Activated CD4-positive, alpha-beta T cell treated with anti-CD3 and anti-CD28 coated beads for 36 hours (primary cell): ENCODE measurements around the gene CSPG4. TPM values are rescaled to one million over a fixed set of nuclear protein-coding genes. Genes with fewer than 3 reads are reported as not detected.

Source experiments
- ATAC-seq: fragments of 200-7000 bp; cut with Tn5 transposase; one replicate; pipeline ENCODE4 v1.10.0; 2021; ENCODE audit warnings: mild to moderate bottlenecking, moderate library complexity
- CTCF ChIA-PET: fragments of 350-600 bp; sonication (Branson Sonifier 250); formaldehyde crosslinking; loops from one replicate; lab custom pipeline; 2021; ENCODE audit warnings: antibody characterized with exemption; lab: Charles Lee
- POLR2A ChIA-PET: fragments of 350-600 bp; sonication (Branson Sonifier 250); formaldehyde crosslinking; loops from one replicate; lab custom pipeline; 2021; ENCODE audit warnings: antibody characterized with exemption, inconsistent platforms; lab: Charles Lee
- DNase-seq: peaks from one replicate; pipeline ENCODE4 v3.0.0-alpha.2; 2020
- H3K27ac Mint-ChIP-seq: one replicate; pipeline ENCODE4 v1.8.0; 2021; ENCODE audit warnings: mixed read lengths
- H3K27me3 Mint-ChIP-seq: one replicate; pipeline ENCODE4 v1.8.0; 2021; ENCODE audit warnings: mixed read lengths
- H3K36me3 Mint-ChIP-seq: one replicate; pipeline ENCODE4 v1.8.0; 2021; ENCODE audit warnings: low read depth, mixed read lengths
- H3K4me1 Mint-ChIP-seq: one replicate; pipeline ENCODE4 v1.8.0; 2021; ENCODE audit warnings: mixed read lengths
- H3K4me3 Mint-ChIP-seq: one replicate; pipeline ENCODE4 v1.8.0; 2021; ENCODE audit warnings: mild to moderate bottlenecking, moderate library complexity, mixed read lengths
- H3K9me3 Mint-ChIP-seq: one replicate; pipeline ENCODE4 v1.8.0; 2021; ENCODE audit warnings: low read depth, mixed read lengths
- intact Hi-C, 2 experiments: fragments of 100-400 bp; cut with DNase I in 1 of 2; cut with micrococcal nuclease in 1 of 2; formaldehyde crosslinking; loops; one replicate each; pipeline versions ENCODE4 v1.14.2 to v1.15.1; 2022 to 2024; cut with DNase I, micrococcal nuclease
- total RNA-seq, 2 experiments: library from RNA; stranded (reverse); gene quantifications; one replicate each; pipeline ENCODE4 v1.2.3, GENCODE V29; 2021

Gene CSPG4
- total RNA-seq, 2 experiments from 2014 or later, result not detected

- POLR2A ChIA-PET, result no interaction called here
- CTCF ChIA-PET, result no interaction called here
- Mint-ChIP-seq H3K4me1 (peaks cover 4% of the 10 kb centered on the region), H3K27ac (no peak overlapping the region), H3K27me3 (no peaks in the 10 kb centered on the region), H3K9me3 (no peaks in the 10 kb centered on the region), H3K36me3 (no peaks in the 10 kb centered on the region), H3K4me3 (no peak overlapping the region)
- DNase-seq (no peak), ATAC-seq (no peak)
- intact Hi-C loops, result no loop called here
Measured at GRCh38 chr15:75673426-75674235, 39.0 kb downstream of the CSPG4 start.

- CTCF ChIA-PET, result no interaction called here
- Mint-ChIP-seq H3K4me3 (no peak overlapping the region), H3K27me3 (no peaks in the 10 kb centered on the region), H3K27ac (no peak overlapping the region), H3K9me3 (no peaks in the 10 kb centered on the region), H3K36me3 (no peaks in the 10 kb centered on the region), H3K4me1 (peaks cover 4% of the 10 kb centered on the region)
- DNase-seq (no peak), ATAC-seq (no peak)
- POLR2A ChIA-PET, result no interaction called here
- intact Hi-C loops, result no loop called here
Measured at GRCh38 chr15:75672646-75673425, 39.8 kb downstream of the CSPG4 start.

- CTCF ChIA-PET, result interaction anchor here (0.7 kb wide), 1 partner anchor 522 kb away, joined by 3 read pairs; no protein-coding TSS in a partner anchor
- POLR2A ChIA-PET, result no interaction called here
- intact Hi-C loops, result no loop called here
- no peak for ATAC-seq
- no peak for DNase-seq
- Mint-ChIP-seq H3K27me3 (no peaks in the 10 kb centered on the region), H3K27ac (no peak overlapping the region), H3K4me1 (peaks cover 4% of the 10 kb centered on the region), H3K36me3 (no peaks in the 10 kb centered on the region), H3K9me3 (no peaks in the 10 kb centered on the region), H3K4me3 (no peak overlapping the region)
Measured at GRCh38 chr15:75671730-75672602, 40.7 kb downstream of the CSPG4 start.

- CTCF ChIA-PET, result no interaction called here
- POLR2A ChIA-PET, result no interaction called here
- intact Hi-C loops, result no loop called here
- ATAC-seq, result no peak
- no peaks in the 10 kb centered on the region for H3K27me3 Mint-ChIP-seq
- DNase-seq, result no peak
- H3K4me3 Mint-ChIP-seq, result no peak overlapping the region
- no peaks in the 10 kb centered on the region for H3K36me3 Mint-ChIP-seq
- H3K27ac Mint-ChIP-seq, result no peak overlapping the region
- peaks cover 4% of the 10 kb centered on the region for H3K4me1 Mint-ChIP-seq
- no peaks in the 10 kb centered on the region for H3K9me3 Mint-ChIP-seq
Measured at GRCh38 chr15:75669879-75670212, 42.8 kb downstream of the CSPG4 start.

- no peak overlapping the region for H3K27ac Mint-ChIP-seq
Measured at GRCh38 chr15:75669191-75669878, 43.3 kb downstream of the CSPG4 start.

GRCh38 chr15:75666823-75667501, 45.7 kb downstream of the CSPG4 start:
- Mint-ChIP-seq H3K9me3 (no peaks in the 10 kb centered on the region), H3K4me3 (no peak overlapping the region), H3K27ac (no peak overlapping the region), H3K27me3 (no peaks in the 10 kb centered on the region), H3K4me1 (peaks cover 4% of the 10 kb centered on the region), H3K36me3 (no peaks in the 10 kb centered on the region)
- intact Hi-C loops, result no loop called here
- ATAC-seq (no peak), DNase-seq (no peak)
- CTCF ChIA-PET, result no interaction called here
- POLR2A ChIA-PET, result no interaction called here

More at GRCh38 chr15:75669191-75669878, 43.3 kb downstream of the CSPG4 start:
- H3K4me1 Mint-ChIP-seq, result peaks cover 4% of the 10 kb centered on the region
- no peaks in the 10 kb centered on the region for H3K36me3 Mint-ChIP-seq
- ChIA-PET POLR2A (no interaction called here), CTCF (interaction anchor here (0.6 kb wide), 1 partner anchor 15 kb away, joined by 3 read pairs; no protein-coding TSS in a partner anchor)
- intact Hi-C loops, result no loop called here
- no peak overlapping the region for H3K4me3 Mint-ChIP-seq
- ATAC-seq (peak; percentile 81), DNase-seq (peak; percentile 34)
- H3K9me3 Mint-ChIP-seq, result no peaks in the 10 kb centered on the region
- H3K27me3 Mint-ChIP-seq, result no peaks in the 10 kb centered on the region

- no peaks in the 10 kb centered on the region for H3K27me3 Mint-ChIP-seq
- ATAC-seq (no peak), DNase-seq (no peak)
- H3K4me3 Mint-ChIP-seq, result no peak overlapping the region
- H3K36me3 Mint-ChIP-seq, result no peaks in the 10 kb centered on the region
- ChIA-PET CTCF (no interaction called here), POLR2A (no interaction called here)
- H3K27ac Mint-ChIP-seq, result no peak overlapping the region
- peaks cover under 1% of the 10 kb centered on the region for H3K4me1 Mint-ChIP-seq
- H3K9me3 Mint-ChIP-seq, result no peaks in the 10 kb centered on the region
- intact Hi-C loops, result no loop called here
Measured at GRCh38 chr15:75663931-75664421, 48.7 kb downstream of the CSPG4 start.

GRCh38 chr15:75662823-75663519, 49.7 kb downstream of the CSPG4 start:
- CTCF ChIA-PET, result interaction anchor here (0.7 kb wide), 1 partner anchor 15 kb away, joined by 4 read pairs; no protein-coding TSS in a partner anchor
- no peak for ATAC-seq
- DNase-seq, result no peak
- intact Hi-C loops, result no loop called here
- POLR2A ChIA-PET, result no interaction called here
- Mint-ChIP-seq H3K4me3 (no peak overlapping the region), H3K9me3 (no peaks in the 10 kb centered on the region), H3K27ac (no peak overlapping the region), H3K27me3 (no peaks in the 10 kb centered on the region), H3K4me1 (no peaks in the 10 kb centered on the region), H3K36me3 (no peaks in the 10 kb centered on the region)

- intact Hi-C loops, result no loop called here
- ChIA-PET CTCF (no interaction called here), POLR2A (no interaction called here)
- H3K4me1 Mint-ChIP-seq, result no peaks in the 10 kb centered on the region
- ATAC-seq (no peak), DNase-seq (no peak)
- no peak overlapping the region for H3K27ac Mint-ChIP-seq
- no peak overlapping the region for H3K4me3 Mint-ChIP-seq
- H3K27me3 Mint-ChIP-seq, result no peaks in the 10 kb centered on the region
- no peaks in the 10 kb centered on the region for H3K9me3 Mint-ChIP-seq
- H3K36me3 Mint-ChIP-seq, result no peaks in the 10 kb centered on the region
Measured at GRCh38 chr15:75661756-75662140, 50.9 kb downstream of the CSPG4 start.
